Neural progenitor cell (in vitro differentiated cells): ENCODE measurements around the gene FMNL2. TPM values are rescaled to one million over a fixed set of nuclear protein-coding genes. Genes with fewer than 3 reads are reported as not detected.

ENCODE experiments used
- DNase-seq: peaks from one replicate; pipeline ENCODE4 v3.0.0-alpha.2; 2016; ENCODE audit warnings: low spot score
- H2AFZ ChIP-seq: fragments of 200-600 bp; sonication (generic); replicated peaks from 2 replicates; pipeline ENCODE4 v1.6.1; 2016; ENCODE audit warnings: antibody characterized with exemption
- H3F3A ChIP-seq: fragments of 200-600 bp; sonication (generic); 2 replicates; pipeline ENCODE4 v1.6.1; 2016; ENCODE audit warnings: antibody characterized with exemption, low read depth
- H3K27ac ChIP-seq: fragments of 200-600 bp; sonication (generic); 2 replicates; pipeline ENCODE4 v1.5.1; 2016; ENCODE audit warnings: mild to moderate bottlenecking
- H3K27me3 ChIP-seq: fragments of 200-600 bp; sonication (generic); 2 replicates; pipeline ENCODE4 v1.6.1; 2016; ENCODE audit warnings: mild to moderate bottlenecking, moderate library complexity
- H3K36me3 ChIP-seq: fragments of 200-600 bp; sonication (generic); 2 replicates; pipeline ENCODE4 v1.5.1; 2016
- H3K4me1 ChIP-seq: fragments of 200-600 bp; sonication (generic); 2 replicates; pipeline ENCODE4 v1.6.1; 2016; ENCODE audit warnings: mixed run types
- H3K4me2 ChIP-seq: fragments of 200-600 bp; sonication (generic); 2 replicates; pipeline ENCODE4 v1.6.1; 2016
- H3K4me3 ChIP-seq: fragments of 200-600 bp; sonication (generic); 2 replicates; pipeline ENCODE4 v1.5.1; 2016
- H3K79me2 ChIP-seq: fragments of 200-600 bp; sonication (generic); 2 replicates; pipeline ENCODE4 v1.6.1; 2016; ENCODE audit warnings: low read depth
- H3K9ac ChIP-seq: fragments of 200-600 bp; sonication (generic); 2 replicates; pipeline ENCODE4 v1.6.1; 2016
- H3K9me3 ChIP-seq: fragments of 200-600 bp; sonication (generic); 2 replicates; pipeline ENCODE4 v1.5.1; 2016; ENCODE audit warnings: low read depth
- H4K20me1 ChIP-seq: fragments of 200-600 bp; sonication (generic); 2 replicates; pipeline ENCODE4 v1.6.1; 2016; ENCODE audit warnings: low read depth
- H3K27ac Mint-ChIP-seq: 3 replicates; pipeline ENCODE4 v1.8.0; 2021; ENCODE audit warnings: mixed read lengths
- H3K27me3 Mint-ChIP-seq: 2 replicates; pipeline ENCODE4 v1.8.0; 2022; ENCODE audit warnings: low read depth, mild to moderate bottlenecking, inconsistent platforms, moderate library complexity, mixed read lengths; ENCODE audit not compliant: insufficient read depth
- H3K36me3 Mint-ChIP-seq: 3 replicates; pipeline ENCODE4 v1.8.0; 2021; ENCODE audit warnings: mixed read lengths
- H3K4me1 Mint-ChIP-seq: 3 replicates; pipeline ENCODE4 v1.8.0; 2021; ENCODE audit warnings: mixed read lengths
- H3K4me3 Mint-ChIP-seq: 3 replicates; pipeline ENCODE4 v1.8.0; 2021; ENCODE audit warnings: mild to moderate bottlenecking, moderate library complexity, mixed read lengths
- H3K9me3 Mint-ChIP-seq: 3 replicates; pipeline ENCODE4 v1.8.0; 2020; ENCODE audit warnings: mixed read lengths
- CTCF ChIP-seq: fragments of 200-600 bp; sonication (generic); IDR thresholded peaks from 2 replicates; pipeline ENCODE4 v1.5.1; 2017; ENCODE audit warnings: antibody characterized with exemption, mild to moderate bottlenecking
- EZH2 ChIP-seq: fragments of 200-600 bp; sonication (generic); IDR thresholded peaks from 2 replicates; pipeline ENCODE4 v1.6.1; 2017; ENCODE audit warnings: antibody characterized with exemption, mild to moderate bottlenecking, moderate library complexity
- EZH2phosphoT487 ChIP-seq: fragments of 200-600 bp; sonication (generic); IDR thresholded peaks from 2 replicates; pipeline ENCODE4 v1.6.1; 2017; ENCODE audit warnings: antibody characterized with exemption
- total RNA-seq: library from RNA; depleted of rRNA; stranded (reverse); fragments of >200 nt; gene quantifications from 2 replicates; pipeline ENCODE4 v1.2.3, GENCODE V29; 2015; ENCODE audit warnings: low replicate concordance

Gene FMNL2
- total RNA-seq, 1 donor from 2014 or later: 99.7 TPM

GRCh38 chr2:152490686-152491455 is 155.9 kb downstream of the FMNL2 start:
- H3K27ac ChIP-seq: peak overlapping the region; percentile 79
- peaks cover 34% of the 10 kb centered on the region for H3F3A ChIP-seq
- peaks cover 3% of the 10 kb centered on the region for H3K36me3 Mint-ChIP-seq
- H3K4me1 Mint-ChIP-seq: peaks cover 55% of the 10 kb centered on the region
- peaks cover 98% of the 10 kb centered on the region for H3K79me2 ChIP-seq
- no peaks in the 10 kb centered on the region for H3K9me3 ChIP-seq
- peak; percentile 34 for DNase-seq
- peak overlapping the region; percentile 47 for H3K4me2 ChIP-seq
- H3K4me3 Mint-ChIP-seq: peak overlapping the region; percentile 13
- H2AFZ ChIP-seq: no peak overlapping the region
- H3K4me1 ChIP-seq: peaks cover 53% of the 10 kb centered on the region
- peaks cover 2% of the 10 kb centered on the region for H3K27me3 Mint-ChIP-seq
- H3K27ac Mint-ChIP-seq: peak overlapping the region; percentile 80
- no peak overlapping the region for H3K9ac ChIP-seq
- H3K4me3 ChIP-seq: no peak overlapping the region
- H3K36me3 ChIP-seq: no peaks in the 10 kb centered on the region
- no peaks in the 10 kb centered on the region for H3K27me3 ChIP-seq
- peaks cover 73% of the 10 kb centered on the region for H4K20me1 ChIP-seq
- peaks cover 5% of the 10 kb centered on the region for H3K9me3 Mint-ChIP-seq
- TF ChIP-seq CTCF (no peak), EZH2phosphoT487 (no peak)

GRCh38 chr2:152492131-152492530 is 157.2 kb downstream of the FMNL2 start:
- H2AFZ ChIP-seq: no peak overlapping the region
- Mint-ChIP-seq H3K36me3 (peaks cover 8% of the 10 kb centered on the region), H3K9me3 (peaks cover 17% of the 10 kb centered on the region), H3K4me3 (no peak overlapping the region), H3K27ac (no peak overlapping the region), H3K4me1 (peaks cover 50% of the 10 kb centered on the region), H3K27me3 (peaks cover 2% of the 10 kb centered on the region)
- no peak for TF ChIP-seq CTCF
- TF ChIP-seq EZH2: no peak
- no peak for TF ChIP-seq EZH2phosphoT487
- H3K9ac ChIP-seq: no peak overlapping the region
- H3K4me3 ChIP-seq: no peak overlapping the region
- no peak for DNase-seq
- H3K4me2 ChIP-seq: no peak overlapping the region
- peaks cover 45% of the 10 kb centered on the region for H3K4me1 ChIP-seq
- peaks cover 34% of the 10 kb centered on the region for H3F3A ChIP-seq
- H3K27me3 ChIP-seq: no peaks in the 10 kb centered on the region
- H3K36me3 ChIP-seq: no peaks in the 10 kb centered on the region
- H4K20me1 ChIP-seq: peaks cover 63% of the 10 kb centered on the region
- no peaks in the 10 kb centered on the region for H3K9me3 ChIP-seq
- no peak overlapping the region for H3K27ac ChIP-seq
- peaks cover 98% of the 10 kb centered on the region for H3K79me2 ChIP-seq

GRCh38 chr2:152492911-152493310 is 157.9 kb downstream of the FMNL2 start:
- Histone ChIP-seq H3F3A (peaks cover 34% of the 10 kb centered on the region), H3K36me3 (no peaks in the 10 kb centered on the region), H3K4me1 (peaks cover 45% of the 10 kb centered on the region), H3K27me3 (no peaks in the 10 kb centered on the region), H3K79me2 (peaks cover 98% of the 10 kb centered on the region), H3K4me3 (no peak overlapping the region), H3K9me3 (no peaks in the 10 kb centered on the region), H2AFZ (no peak overlapping the region), H4K20me1 (peaks cover 56% of the 10 kb centered on the region), H3K4me2 (no peak overlapping the region), H3K27ac (no peak overlapping the region), H3K9ac (no peak overlapping the region)
- Mint-ChIP-seq H3K4me3 (no peak overlapping the region), H3K27ac (no peak overlapping the region), H3K27me3 (peaks cover 2% of the 10 kb centered on the region), H3K9me3 (peaks cover 22% of the 10 kb centered on the region), H3K36me3 (peaks cover 13% of the 10 kb centered on the region), H3K4me1 (peaks cover 50% of the 10 kb centered on the region)
- TF ChIP-seq EZH2 (no peak), EZH2phosphoT487 (no peak), CTCF (no peak)
- no peak for DNase-seq
